ENCODE measurements around the gene CNFN.

The CNFN gene

GRCh38 chr19:42421591-42422031 lies 31.5 kb upstream of the CNFN start:
- DNase-seq (ENCODE audit: low read depth) = peak; percentile 100
- H3K4me3 ChIP-seq (ENCODE audit: low read length) = no peak overlapping the region
- TF ChIP-seq, protein P1, sequence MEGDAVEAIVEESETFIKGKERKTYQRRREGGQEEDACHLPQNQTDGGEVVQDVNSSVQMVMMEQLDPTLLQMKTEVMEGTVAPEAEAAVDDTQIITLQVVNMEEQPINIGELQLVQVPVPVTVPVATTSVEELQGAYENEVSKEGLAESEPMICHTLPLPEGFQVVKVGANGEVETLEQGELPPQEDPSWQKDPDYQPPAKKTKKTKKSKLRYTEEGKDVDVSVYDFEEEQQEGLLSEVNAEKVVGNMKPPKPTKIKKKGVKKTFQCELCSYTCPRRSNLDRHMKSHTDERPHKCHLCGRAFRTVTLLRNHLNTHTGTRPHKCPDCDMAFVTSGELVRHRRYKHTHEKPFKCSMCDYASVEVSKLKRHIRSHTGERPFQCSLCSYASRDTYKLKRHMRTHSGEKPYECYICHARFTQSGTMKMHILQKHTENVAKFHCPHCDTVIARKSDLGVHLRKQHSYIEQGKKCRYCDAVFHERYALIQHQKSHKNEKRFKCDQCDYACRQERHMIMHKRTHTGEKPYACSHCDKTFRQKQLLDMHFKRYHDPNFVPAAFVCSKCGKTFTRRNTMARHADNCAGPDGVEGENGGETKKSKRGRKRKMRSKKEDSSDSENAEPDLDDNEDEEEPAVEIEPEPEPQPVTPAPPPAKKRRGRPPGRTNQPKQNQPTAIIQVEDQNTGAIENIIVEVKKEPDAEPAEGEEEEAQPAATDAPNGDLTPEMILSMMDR (IDR thresholded peaks at IDR 0.05; ENCODE audit: insufficient read depth, low read depth, low read length, missing control alignments) = no peak

- no peak overlapping the region for H3K4me3 ChIP-seq (ENCODE audit: low read length)
- TF ChIP-seq, protein P1 (IDR thresholded peaks at IDR 0.05; ENCODE audit: insufficient read depth, low read depth, low read length, missing control alignments) = no peak
- no peak for DNase-seq (ENCODE audit: low read depth)
These were observed 31.0 kb upstream of the CNFN start for GRCh38 chr19:42421101-42421500.

- DNase-seq (ENCODE audit: low read depth) = peak; percentile 98
- no peak overlapping the region for H3K4me3 ChIP-seq (ENCODE audit: low read length)
- TF ChIP-seq, protein P1 (IDR thresholded peaks at IDR 0.05; ENCODE audit: insufficient read depth, low read depth, low read length, missing control alignments) = peak; percentile 69
These were observed 30.0 kb upstream of the CNFN start for GRCh38 chr19:42420055-42420544.

- no peak overlapping the region for H3K4me3 ChIP-seq (ENCODE audit: low read length)
- TF ChIP-seq, protein P1 (IDR thresholded peaks at IDR 0.05; ENCODE audit: insufficient read depth, low read depth, low read length, missing control alignments) = no peak
- DNase-seq (ENCODE audit: low read depth) = no peak
These were observed 29.2 kb upstream of the CNFN start for GRCh38 chr19:42419309-42419708.

GRCh38 chr19:42412661-42413076 lies 22.6 kb upstream of the CNFN start:
- no peak for DNase-seq (ENCODE audit: low read depth)
- TF ChIP-seq, protein P1 (IDR thresholded peaks at IDR 0.05; ENCODE audit: insufficient read depth, low read depth, low read length, missing control alignments) = no peak
- no peak overlapping the region for H3K4me3 ChIP-seq (ENCODE audit: low read length)

- DNase-seq (ENCODE audit: low read depth) = no peak
- no peak overlapping the region for H3K4me3 ChIP-seq (ENCODE audit: low read length)
- TF ChIP-seq, protein P1 (IDR thresholded peaks at IDR 0.05; ENCODE audit: insufficient read depth, low read depth, low read length, missing control alignments) = no peak
These were observed 22.1 kb upstream of the CNFN start for GRCh38 chr19:42412227-42412626.

DNA sequence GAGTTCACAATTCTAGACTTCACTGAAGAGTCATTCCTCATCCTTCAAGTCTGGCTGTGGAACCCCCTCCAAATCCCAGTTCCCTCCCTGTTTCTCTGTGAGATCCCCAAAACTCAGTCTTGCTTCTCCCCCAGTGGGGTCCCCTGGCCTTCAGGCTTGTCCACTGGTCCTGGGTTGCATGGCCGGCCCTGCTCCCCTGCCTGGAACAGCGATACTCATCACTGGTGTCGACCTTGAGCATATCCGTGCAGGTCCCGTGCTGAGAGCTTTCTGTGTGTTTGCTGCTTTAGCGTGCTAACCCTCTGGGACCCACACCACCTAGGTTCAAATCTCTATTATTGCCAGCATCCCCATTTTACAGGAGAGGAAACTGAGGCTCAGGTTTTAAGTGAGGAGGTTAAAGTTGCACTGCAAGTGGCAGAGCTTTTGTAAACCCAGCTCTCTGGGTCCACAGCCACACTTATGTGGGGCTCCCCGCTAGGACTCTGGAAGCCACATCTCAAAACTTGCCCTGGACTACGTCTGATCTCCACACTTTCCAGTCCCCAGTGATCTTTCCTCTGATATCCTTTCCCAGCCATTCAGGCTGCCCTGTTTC lies 21.6 kb upstream of the CNFN start:
- DNase-seq (ENCODE audit: low read depth) = no peak
- TF ChIP-seq, protein P1 (IDR thresholded peaks at IDR 0.05; ENCODE audit: insufficient read depth, low read depth, low read length, missing control alignments) = no peak
- H3K4me3 ChIP-seq (ENCODE audit: low read length) = no peak overlapping the region

Measured in epithelial cell of esophagus (primary cell).